Activated CD8-positive, alpha-beta T cell treated with anti-CD3 and anti-CD28 coated beads, Interleukin-2, amount 10 ng/mL, durations not matched to agents 7 days and 5 days (primary cell): ENCODE measurements around the gene ERC2. TPM values are rescaled to one million over a fixed set of nuclear protein-coding genes. Genes with fewer than 3 reads are reported as not detected.

Experiments
- ATAC-seq: fragments of 150-1000 bp; cut with Tn5 transposase; one replicate; pipeline ENCODE4 v1.10.0; 2021; ENCODE audit warnings: moderate library complexity
- CTCF ChIA-PET: fragments of 350-600 bp; sonication (Branson Sonifier 250); formaldehyde crosslinking; loops from one replicate; lab custom pipeline; 2021; ENCODE audit warnings: antibody characterized with exemption; lab: Charles Lee
- POLR2A ChIA-PET: fragments of 350-600 bp; sonication (Branson Sonifier 250); formaldehyde crosslinking; loops from one replicate; lab custom pipeline; 2021; ENCODE audit warnings: antibody characterized with exemption; lab: Charles Lee
- DNase-seq: peaks from one replicate; pipeline ENCODE4 v3.0.0-alpha.2; 2020
- H3K27ac Mint-ChIP-seq: one replicate; pipeline ENCODE4 v1.8.0; 2021; ENCODE audit warnings: mild to moderate bottlenecking, mixed read lengths
- H3K27me3 Mint-ChIP-seq: one replicate; pipeline ENCODE4 v1.8.0; 2021; ENCODE audit warnings: low read depth, mixed read lengths
- H3K36me3 Mint-ChIP-seq: one replicate; pipeline ENCODE4 v1.8.0; 2021; ENCODE audit warnings: low read depth, mixed read lengths
- H3K4me1 Mint-ChIP-seq: one replicate; pipeline ENCODE4 v1.8.0; 2021; ENCODE audit warnings: low read depth, mixed read lengths
- H3K4me3 Mint-ChIP-seq: one replicate; pipeline ENCODE4 v1.8.0; 2021; ENCODE audit warnings: mild to moderate bottlenecking, mixed read lengths
- H3K9me3 Mint-ChIP-seq: one replicate; pipeline ENCODE4 v1.8.0; 2022; ENCODE audit warnings: mixed read lengths; ENCODE audit not compliant: insufficient read depth
- total RNA-seq, 2 experiments: library from RNA; stranded (reverse); gene quantifications; one replicate each; pipeline ENCODE4 v1.2.3, GENCODE V29; 2021

ERC2 gene
- total RNA-seq, 2 experiments from 2014 or later = not detected

DNA sequence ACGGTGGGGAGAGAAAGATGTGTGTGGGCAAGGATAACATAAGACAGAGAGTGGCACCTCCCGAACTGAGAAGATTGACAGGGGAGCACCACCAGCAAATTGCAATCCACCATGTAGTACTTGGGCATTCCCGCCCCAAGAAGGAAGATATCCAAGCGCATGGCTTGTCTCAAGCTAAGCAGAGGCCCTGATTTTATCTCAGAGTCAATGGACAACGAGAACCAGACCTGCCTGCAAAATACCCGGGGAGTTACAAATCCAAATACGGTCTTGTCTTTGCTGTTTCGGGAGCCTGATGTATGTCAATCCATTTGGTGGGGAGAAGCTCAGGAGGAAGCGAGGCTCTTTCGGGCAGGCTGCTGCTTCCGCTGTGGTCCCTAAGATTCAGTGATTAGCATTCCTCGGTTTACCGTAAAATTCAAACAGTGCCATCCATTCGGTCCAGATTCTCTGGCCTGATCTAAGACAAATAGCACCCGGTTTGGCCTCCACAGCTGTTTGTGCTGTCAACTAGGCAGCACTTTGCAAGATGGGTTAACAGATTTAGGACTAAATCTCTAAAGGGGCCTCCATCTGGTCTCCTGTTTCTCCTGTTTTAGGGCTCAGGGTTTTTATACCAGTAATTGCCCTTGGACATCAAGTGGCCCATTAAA is 883.4 kb downstream of the ERC2 start:
- H3K4me1 Mint-ChIP-seq = no peaks in the 10 kb centered on the region
- H3K27me3 Mint-ChIP-seq = no peaks in the 10 kb centered on the region
- H3K4me3 Mint-ChIP-seq = no peak overlapping the region
- no peaks in the 10 kb centered on the region for H3K36me3 Mint-ChIP-seq
- ATAC-seq = no peak
- CTCF ChIA-PET = no interaction called here
- no peaks in the 10 kb centered on the region for H3K9me3 Mint-ChIP-seq
- no peak overlapping the region for H3K27ac Mint-ChIP-seq
- DNase-seq = no peak
- POLR2A ChIA-PET = no interaction called here

DNA sequence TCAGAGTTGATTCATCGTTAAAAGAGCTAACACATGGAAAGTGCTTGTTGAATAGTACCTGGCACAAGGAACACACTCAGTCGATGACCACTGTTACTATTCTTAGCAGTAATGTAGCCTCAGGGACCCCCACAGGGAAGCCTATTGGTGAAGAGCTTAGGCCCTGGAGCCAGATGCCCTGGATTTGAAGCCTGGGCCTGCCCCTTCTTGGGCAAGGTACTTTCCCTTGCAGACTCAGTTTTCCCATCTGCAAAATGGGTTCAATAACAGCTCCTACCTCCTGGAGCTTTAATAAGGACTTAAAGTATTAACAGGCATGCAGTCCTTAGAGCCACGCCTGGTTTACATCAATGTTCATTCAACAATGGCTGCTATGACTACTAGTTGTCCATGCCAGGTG is 884.2 kb downstream of the ERC2 start:
- Mint-ChIP-seq H3K4me3 (no peak overlapping the region), H3K27ac (no peak overlapping the region), H3K4me1 (no peaks in the 10 kb centered on the region), H3K9me3 (no peaks in the 10 kb centered on the region), H3K27me3 (no peaks in the 10 kb centered on the region), H3K36me3 (no peaks in the 10 kb centered on the region)
- POLR2A ChIA-PET = no interaction called here
- ATAC-seq (no peak), DNase-seq (no peak)
- CTCF ChIA-PET = no interaction called here

DNA sequence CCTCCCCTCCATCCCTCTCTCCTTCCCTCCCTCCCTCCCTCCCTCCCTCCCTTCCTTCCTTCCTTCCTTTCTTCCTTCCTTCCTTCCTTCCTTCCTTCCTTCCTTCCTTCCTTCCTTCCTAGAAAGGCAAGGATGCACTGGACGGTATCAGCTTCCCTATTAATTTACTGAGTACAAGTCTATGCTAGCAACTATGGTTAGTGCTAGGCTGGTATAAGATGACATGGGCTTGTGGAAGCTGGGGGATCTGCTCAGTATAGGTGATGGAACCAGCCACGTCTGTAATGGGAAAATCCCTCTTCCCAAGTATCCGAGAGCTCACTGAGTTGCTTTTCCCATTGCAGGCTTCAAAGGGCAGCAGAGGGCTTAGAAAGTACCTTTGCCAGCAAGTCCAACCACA is 884.8 kb downstream of the ERC2 start:
- no peak for ATAC-seq
- no peak for DNase-seq
- Mint-ChIP-seq H3K27ac (no peak overlapping the region), H3K4me3 (no peak overlapping the region), H3K27me3 (no peaks in the 10 kb centered on the region), H3K36me3 (no peaks in the 10 kb centered on the region), H3K9me3 (no peaks in the 10 kb centered on the region), H3K4me1 (no peaks in the 10 kb centered on the region)
- POLR2A ChIA-PET = no interaction called here
- CTCF ChIA-PET = no interaction called here

DNA sequence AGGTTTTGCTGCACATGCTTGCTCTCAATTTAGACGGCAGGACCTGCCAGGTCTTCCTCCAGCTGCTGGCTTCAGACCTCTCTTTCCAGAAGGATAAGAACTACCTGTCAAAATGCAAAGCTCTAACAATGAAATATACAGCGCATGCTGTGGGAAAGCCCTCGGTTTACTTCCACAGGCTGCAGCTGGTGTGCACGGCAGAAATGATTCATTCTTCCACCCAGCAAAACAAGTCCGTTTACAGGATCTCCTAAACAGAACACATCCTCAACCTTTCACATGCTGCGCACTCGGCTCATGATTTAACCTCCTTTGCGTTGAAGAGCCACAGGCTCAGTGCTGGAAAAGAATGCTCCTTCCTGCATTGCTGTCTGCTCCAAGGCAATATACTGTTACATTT is 888.8 kb downstream of the ERC2 start:
- ATAC-seq (no peak), DNase-seq (no peak)
- CTCF ChIA-PET = no interaction called here
- Mint-ChIP-seq H3K4me1 (no peaks in the 10 kb centered on the region), H3K9me3 (no peaks in the 10 kb centered on the region), H3K27ac (no peak overlapping the region), H3K4me3 (no peak overlapping the region), H3K36me3 (no peaks in the 10 kb centered on the region), H3K27me3 (no peaks in the 10 kb centered on the region)
- POLR2A ChIA-PET = no interaction called here

DNA sequence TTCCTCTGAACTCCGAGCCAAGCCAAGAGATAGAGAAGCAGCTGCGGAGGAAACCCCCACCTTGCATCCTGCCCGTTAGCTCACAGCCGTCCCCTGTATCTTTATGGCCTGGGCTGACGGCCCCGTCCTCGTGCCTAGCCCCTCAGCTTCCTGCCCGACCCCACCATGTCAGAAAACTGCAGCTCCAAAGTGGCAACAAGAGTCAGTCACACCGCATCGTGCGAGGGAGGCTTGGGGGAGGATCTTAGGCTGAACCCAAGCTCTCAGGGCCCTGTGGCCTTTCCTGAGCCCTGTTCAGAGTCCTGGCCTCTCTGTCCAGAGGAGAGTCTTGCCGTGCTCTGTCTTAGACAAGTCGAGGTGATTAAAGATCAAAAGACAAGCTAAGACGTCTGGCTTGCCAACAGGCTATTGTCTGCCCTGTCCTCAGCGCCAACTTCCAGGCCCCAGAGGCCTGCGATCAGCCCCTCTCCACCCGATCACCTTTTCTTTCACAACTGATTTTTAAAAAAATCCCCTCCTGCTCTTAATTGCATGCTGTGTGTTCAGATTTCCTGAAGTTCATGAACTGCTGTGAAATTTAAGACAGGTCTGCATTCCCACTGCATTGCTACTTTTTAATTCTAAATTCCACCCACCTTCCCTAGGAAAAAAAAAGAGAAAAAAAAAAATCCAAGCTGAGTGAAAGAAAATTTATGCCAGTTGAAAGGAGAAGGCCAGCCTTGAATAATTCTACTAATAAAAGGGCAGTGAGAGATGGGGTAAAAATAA is 891.5 kb downstream of the ERC2 start:
- POLR2A ChIA-PET = no interaction called here
- Mint-ChIP-seq H3K36me3 (no peaks in the 10 kb centered on the region), H3K27ac (no peak overlapping the region), H3K4me3 (no peak overlapping the region), H3K4me1 (no peaks in the 10 kb centered on the region), H3K27me3 (no peaks in the 10 kb centered on the region), H3K9me3 (no peaks in the 10 kb centered on the region)
- ATAC-seq (no peak), DNase-seq (no peak)
- CTCF ChIA-PET = no interaction called here

DNA sequence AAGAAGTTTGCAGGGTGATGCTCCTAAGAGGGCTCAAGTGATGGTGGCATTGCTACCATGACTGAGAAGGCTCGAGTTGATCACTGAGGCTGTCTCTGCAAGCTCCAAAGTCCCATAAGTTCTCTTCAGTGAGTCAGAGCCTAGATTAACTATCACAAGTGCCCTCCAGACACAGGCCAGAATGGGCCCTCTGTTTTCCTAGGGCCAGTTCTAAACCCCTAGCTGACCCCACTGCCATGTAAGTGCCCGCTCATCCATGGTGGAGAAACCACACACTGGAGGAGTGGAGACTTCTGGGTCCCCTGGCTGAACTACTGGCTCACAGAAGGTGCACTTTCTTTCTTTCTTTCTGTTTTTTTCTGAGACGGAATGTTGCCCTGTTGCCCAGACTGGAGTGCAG is 893.6 kb downstream of the ERC2 start:
- DNase-seq (no peak), ATAC-seq (no peak)
- Mint-ChIP-seq H3K27ac (no peak overlapping the region), H3K4me3 (no peak overlapping the region), H3K9me3 (no peaks in the 10 kb centered on the region), H3K36me3 (no peaks in the 10 kb centered on the region), H3K4me1 (no peaks in the 10 kb centered on the region), H3K27me3 (no peaks in the 10 kb centered on the region)
- CTCF ChIA-PET = no interaction called here
- POLR2A ChIA-PET = no interaction called here

DNA sequence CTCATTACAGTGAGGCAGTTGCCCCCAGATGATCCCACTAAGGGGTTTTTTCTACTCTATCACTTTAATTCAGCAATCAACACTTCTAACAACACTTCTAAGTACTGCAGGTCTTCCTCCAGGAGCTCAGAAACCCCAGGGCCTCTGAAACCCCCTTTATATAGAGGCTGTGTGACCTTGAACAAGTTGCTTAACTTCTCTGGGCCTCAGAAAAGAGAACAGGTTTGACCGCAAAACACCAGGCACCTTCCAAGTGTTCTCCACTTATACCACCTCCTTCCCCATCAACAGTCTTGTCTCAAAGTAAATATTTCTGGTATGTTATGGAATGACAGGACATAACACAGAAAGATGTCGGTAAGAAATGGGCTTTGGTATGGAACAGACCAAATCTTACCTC is 895.5 kb downstream of the ERC2 start:
- Mint-ChIP-seq H3K36me3 (no peaks in the 10 kb centered on the region), H3K27ac (no peak overlapping the region), H3K27me3 (no peaks in the 10 kb centered on the region), H3K4me1 (no peaks in the 10 kb centered on the region), H3K4me3 (no peak overlapping the region), H3K9me3 (no peaks in the 10 kb centered on the region)
- POLR2A ChIA-PET = no interaction called here
- ATAC-seq = no peak
- DNase-seq = no peak
- CTCF ChIA-PET = no interaction called here

DNA sequence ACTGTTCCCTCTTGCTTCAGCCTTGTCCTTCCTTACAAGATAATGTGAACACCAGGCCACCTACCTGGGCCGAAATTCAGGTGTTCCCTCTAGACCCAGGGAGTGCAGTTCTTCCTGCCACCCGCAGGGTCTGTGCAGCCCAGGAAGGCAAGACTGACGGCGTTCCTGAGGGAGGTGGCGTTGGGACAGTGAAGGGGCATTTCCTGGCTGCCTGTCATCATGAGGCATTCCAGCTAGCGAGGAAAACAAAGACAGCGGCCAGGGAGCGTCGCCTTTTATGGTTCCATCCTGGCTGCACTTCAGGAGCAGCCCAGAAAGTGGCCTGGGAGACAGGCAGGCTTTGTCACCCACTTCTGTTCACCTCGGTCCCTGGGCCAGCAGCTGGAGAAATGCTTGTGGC is 896.4 kb downstream of the ERC2 start:
- H3K27me3 Mint-ChIP-seq = no peaks in the 10 kb centered on the region
- no peaks in the 10 kb centered on the region for H3K4me1 Mint-ChIP-seq
- DNase-seq (no peak), ATAC-seq (no peak)
- H3K9me3 Mint-ChIP-seq = no peaks in the 10 kb centered on the region
- POLR2A ChIA-PET = no interaction called here
- CTCF ChIA-PET = no interaction called here
- no peaks in the 10 kb centered on the region for H3K36me3 Mint-ChIP-seq
- H3K4me3 Mint-ChIP-seq = no peak overlapping the region
- H3K27ac Mint-ChIP-seq = no peak overlapping the region

DNA sequence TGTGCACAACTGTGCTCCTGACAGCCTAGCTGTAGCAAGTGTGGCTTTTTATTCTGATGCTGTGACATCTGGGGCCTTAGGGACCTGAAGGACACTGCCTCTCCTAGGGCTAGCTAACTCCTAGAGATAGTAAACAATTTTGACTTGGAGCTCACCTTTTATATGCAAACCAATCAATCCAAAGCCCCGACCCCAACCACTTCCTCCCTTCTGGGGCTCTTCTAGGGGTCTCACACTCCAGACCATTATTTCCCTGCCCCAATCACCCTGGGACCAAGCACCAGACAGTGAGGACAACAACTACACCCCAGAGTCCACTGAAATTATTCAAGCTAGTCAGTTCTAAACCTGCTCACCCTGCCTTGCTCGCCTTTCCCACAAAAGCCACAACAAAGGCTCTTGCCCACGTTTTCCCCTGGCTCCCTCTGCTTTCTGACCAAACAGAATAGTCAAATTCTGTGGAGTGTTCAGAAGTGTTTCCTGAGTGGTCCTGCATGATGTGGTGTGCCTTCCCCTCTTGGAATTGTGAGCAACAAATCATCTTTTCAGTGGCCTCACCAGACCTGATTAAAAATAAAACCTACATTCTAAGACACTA is 897.0 kb downstream of the ERC2 start:
- Mint-ChIP-seq H3K9me3 (no peaks in the 10 kb centered on the region), H3K4me3 (no peak overlapping the region), H3K27ac (no peak overlapping the region), H3K4me1 (no peaks in the 10 kb centered on the region), H3K36me3 (no peaks in the 10 kb centered on the region), H3K27me3 (no peaks in the 10 kb centered on the region)
- ChIA-PET CTCF (no interaction called here), POLR2A (no interaction called here)
- ATAC-seq (no peak), DNase-seq (no peak)

DNA sequence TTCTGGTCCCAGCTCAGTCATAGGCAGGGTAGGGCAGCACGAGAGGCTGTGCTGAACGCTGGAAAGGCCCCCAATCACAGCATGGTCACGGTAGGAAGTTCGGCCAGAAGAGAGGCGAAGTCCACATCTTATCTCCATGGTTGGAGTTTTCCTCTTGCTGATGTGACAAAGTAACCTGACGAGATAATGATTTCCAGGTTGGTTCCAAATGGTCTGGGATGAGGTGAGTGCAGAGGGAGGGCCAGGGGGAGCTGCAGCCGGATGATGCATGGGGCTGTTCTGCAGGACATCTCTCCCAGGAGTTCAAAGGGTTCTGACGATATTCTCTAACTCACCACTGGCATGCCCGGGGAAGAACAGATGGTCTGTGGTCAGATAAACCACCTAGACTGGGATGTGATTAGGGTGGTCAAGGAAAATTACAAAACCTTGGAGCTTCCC is 898.0 kb downstream of the ERC2 start:
- no peaks in the 10 kb centered on the region for H3K4me1 Mint-ChIP-seq
- no peaks in the 10 kb centered on the region for H3K9me3 Mint-ChIP-seq
- no peak overlapping the region for H3K4me3 Mint-ChIP-seq
- no peak overlapping the region for H3K27ac Mint-ChIP-seq
- ChIA-PET CTCF (no interaction called here), POLR2A (no interaction called here)
- ATAC-seq (no peak), DNase-seq (no peak)
- no peaks in the 10 kb centered on the region for H3K36me3 Mint-ChIP-seq
- no peaks in the 10 kb centered on the region for H3K27me3 Mint-ChIP-seq

DNA sequence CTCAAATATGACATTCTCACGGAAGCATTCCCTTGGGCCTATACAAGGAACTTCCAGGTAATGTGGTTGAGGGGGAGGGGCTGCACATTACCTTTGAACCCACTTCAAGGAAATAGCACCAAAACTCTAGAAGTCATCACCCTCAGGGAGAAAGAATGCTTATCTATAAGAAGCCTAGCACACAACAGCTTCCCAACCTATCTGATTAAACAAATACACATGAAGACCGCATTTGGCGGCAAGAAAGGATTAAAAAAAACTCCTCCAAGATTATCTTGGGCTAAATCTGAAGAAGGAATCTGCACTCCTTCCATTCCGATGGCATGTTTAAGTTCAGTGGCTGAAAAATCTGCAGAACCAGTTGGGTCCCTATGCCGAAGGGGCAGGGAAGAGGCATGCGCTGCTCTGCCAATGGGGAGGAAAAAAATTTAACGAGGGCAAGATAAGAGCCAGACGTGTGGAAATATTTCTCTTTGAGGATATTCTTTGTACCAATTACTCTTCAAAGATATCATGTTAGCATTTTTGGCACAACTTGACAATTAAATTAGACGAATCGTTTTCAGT is 899.2 kb downstream of the ERC2 start:
- H3K4me1 Mint-ChIP-seq = no peaks in the 10 kb centered on the region
- ChIA-PET CTCF (no interaction called here), POLR2A (no interaction called here)
- no peaks in the 10 kb centered on the region for H3K27me3 Mint-ChIP-seq
- no peak for ATAC-seq
- no peaks in the 10 kb centered on the region for H3K36me3 Mint-ChIP-seq
- no peak overlapping the region for H3K4me3 Mint-ChIP-seq
- DNase-seq = no peak
- H3K9me3 Mint-ChIP-seq = no peaks in the 10 kb centered on the region
- H3K27ac Mint-ChIP-seq = no peak overlapping the region

DNA sequence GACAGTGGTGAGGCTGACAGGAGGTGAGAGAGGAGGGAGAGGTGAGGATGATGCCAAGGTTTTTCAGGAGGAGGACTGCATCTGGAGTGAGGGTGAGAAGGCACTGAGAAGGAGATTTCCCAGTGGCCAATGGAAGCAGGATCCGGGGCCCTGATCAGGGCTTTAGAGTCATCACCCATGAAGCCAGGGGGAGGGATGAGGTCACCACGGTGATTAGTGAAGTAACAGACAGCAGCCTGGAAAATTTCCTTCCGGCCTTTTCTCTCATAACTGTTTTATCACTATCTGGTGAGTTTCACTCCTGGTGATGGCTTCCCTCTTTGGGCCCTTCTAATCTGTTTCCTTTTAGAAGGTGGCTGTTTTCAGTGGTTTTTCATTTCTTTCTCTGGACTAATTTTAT is 900.7 kb downstream of the ERC2 start:
- POLR2A ChIA-PET = no interaction called here
- no peak overlapping the region for H3K4me3 Mint-ChIP-seq
- H3K9me3 Mint-ChIP-seq = no peaks in the 10 kb centered on the region
- H3K27me3 Mint-ChIP-seq = no peaks in the 10 kb centered on the region
- no peaks in the 10 kb centered on the region for H3K36me3 Mint-ChIP-seq
- no peak overlapping the region for H3K27ac Mint-ChIP-seq
- ATAC-seq (no peak), DNase-seq (no peak)
- CTCF ChIA-PET = no interaction called here
- H3K4me1 Mint-ChIP-seq = no peaks in the 10 kb centered on the region
